Gastrocnemius medialis (tissue), 4 donors: ENCODE results near the gene DUSP6.

ENCODE experiments used
- CTCF ChIP-seq, 5 experiments: fragments of 450-650 bp in 3 of 5; fragments of 200-600 bp in 2 of 5; sonication (generic) in 2 of 5; IDR thresholded peaks in 4 of 5; conservative IDR thresholded peaks in 1 of 5; 1 replicate in 4 of 5; 2 replicates in 1 of 5; pipeline ENCODE4 v1.5.1; 2016 to 2019; ENCODE audit warnings: antibody characterized with exemption in 5 of 5, mild to moderate bottlenecking in 3 of 5, moderate library complexity in 3 of 5
- POLR2A ChIP-seq, 2 donors: fragments of 450-650 bp; IDR thresholded peaks; one replicate each; pipeline ENCODE4 v1.6.1; 2017; ENCODE audit warnings: antibody characterized with exemption in 2 of 2, mild to moderate bottlenecking in 2 of 2, moderate library complexity in 2 of 2

- TF ChIP-seq CTCF (IDR thresholded peaks at IDR 0.05 in 4 of 5, conservative IDR thresholded peaks at IDR 0.05 in 1 of 5) = no peak
- TF ChIP-seq POLR2A (IDR thresholded peaks at IDR 0.05) = peak; percentile 74 to 88
Observed at GRCh38 chr12:89352242-89352491, 134 bp downstream of the DUSP6 start.
